ENCODE measurements around the gene SNRNP70. TPM values are rescaled to one million over a fixed set of nuclear protein-coding genes. Genes with fewer than 3 reads are reported as not detected.

The SNRNP70 gene
- total RNA-seq, 1 donor from 2014 or later: 296 TPM

GRCh38 chr19:49086296-49086695 lies 1.0 kb downstream of the SNRNP70 start:
- no peak for TF ChIP-seq CTCF (conservative IDR thresholded peaks at IDR 0.05)
- H3K4me3 Mint-ChIP-seq: peak overlapping the region; percentile 97
- peaks cover 11% of the 10 kb centered on the region for H3K36me3 Mint-ChIP-seq
- H3K4me1 Mint-ChIP-seq (ENCODE audit: unreplicated experiment): peaks cover 10% of the 10 kb centered on the region
- H3K27ac Mint-ChIP-seq: peak overlapping the region; percentile 79
- DNase-seq (ENCODE audit: extremely low spot score, unreplicated experiment): no peak
- H3K27me3 Mint-ChIP-seq: peaks cover 2% of the 10 kb centered on the region
- H3K9me3 Mint-ChIP-seq: no peaks in the 10 kb centered on the region

- Mint-ChIP-seq H3K4me1 (ENCODE audit: unreplicated experiment) (peaks cover 6% of the 10 kb centered on the region), H3K4me3 (no peak overlapping the region), H3K27me3 (no peaks in the 10 kb centered on the region), H3K36me3 (peaks cover 18% of the 10 kb centered on the region), H3K27ac (no peak overlapping the region), H3K9me3 (no peaks in the 10 kb centered on the region)
- DNase-seq (ENCODE audit: extremely low spot score, unreplicated experiment): no peak
- TF ChIP-seq CTCF (conservative IDR thresholded peaks at IDR 0.05): no peak
Measured at GRCh38 chr19:49091391-49092038, 6.3 kb downstream of the SNRNP70 start.

- no peak overlapping the region for H3K4me3 Mint-ChIP-seq
- H3K9me3 Mint-ChIP-seq: no peaks in the 10 kb centered on the region
- H3K4me1 Mint-ChIP-seq (ENCODE audit: unreplicated experiment): peaks cover 6% of the 10 kb centered on the region
- no peak for DNase-seq (ENCODE audit: extremely low spot score, unreplicated experiment)
- H3K27me3 Mint-ChIP-seq: no peaks in the 10 kb centered on the region
- TF ChIP-seq CTCF (conservative IDR thresholded peaks at IDR 0.05): no peak
- peaks cover 12% of the 10 kb centered on the region for H3K36me3 Mint-ChIP-seq
- no peak overlapping the region for H3K27ac Mint-ChIP-seq
Measured at GRCh38 chr19:49092686-49093085, 7.4 kb downstream of the SNRNP70 start.

- H3K4me1 Mint-ChIP-seq (ENCODE audit: unreplicated experiment): peaks cover 8% of the 10 kb centered on the region
- DNase-seq (ENCODE audit: extremely low spot score, unreplicated experiment): no peak
- H3K9me3 Mint-ChIP-seq: no peaks in the 10 kb centered on the region
- no peak overlapping the region for H3K4me3 Mint-ChIP-seq
- no peak for TF ChIP-seq CTCF (conservative IDR thresholded peaks at IDR 0.05)
- peaks cover 17% of the 10 kb centered on the region for H3K36me3 Mint-ChIP-seq
- no peak overlapping the region for H3K27ac Mint-ChIP-seq
- no peaks in the 10 kb centered on the region for H3K27me3 Mint-ChIP-seq
Measured at GRCh38 chr19:49094505-49095482, 9.5 kb downstream of the SNRNP70 start.

GRCh38 chr19:49097453-49098288 lies 12.4 kb downstream of the SNRNP70 start:
- TF ChIP-seq CTCF (conservative IDR thresholded peaks at IDR 0.05): peak; percentile 99
- peak overlapping the region; percentile 6 for H3K27ac Mint-ChIP-seq
- H3K4me3 Mint-ChIP-seq: no peak overlapping the region
- H3K27me3 Mint-ChIP-seq: no peaks in the 10 kb centered on the region
- peaks cover 18% of the 10 kb centered on the region for H3K36me3 Mint-ChIP-seq
- no peak for DNase-seq (ENCODE audit: extremely low spot score, unreplicated experiment)
- no peaks in the 10 kb centered on the region for H3K9me3 Mint-ChIP-seq
- peaks cover 8% of the 10 kb centered on the region for H3K4me1 Mint-ChIP-seq (ENCODE audit: unreplicated experiment)
